GM21737 (cell line): ENCODE results near the gene TNS1.

ENCODE experiments used
- ATAC-seq: cut with Tn5 transposase; IDR thresholded peaks from one replicate; pipeline ENCODE4 v1.9.1; 2021; ENCODE audit warnings: mild to moderate bottlenecking, moderate library complexity; ENCODE audit not compliant: unreplicated experiment

Gene TNS1

DNA sequence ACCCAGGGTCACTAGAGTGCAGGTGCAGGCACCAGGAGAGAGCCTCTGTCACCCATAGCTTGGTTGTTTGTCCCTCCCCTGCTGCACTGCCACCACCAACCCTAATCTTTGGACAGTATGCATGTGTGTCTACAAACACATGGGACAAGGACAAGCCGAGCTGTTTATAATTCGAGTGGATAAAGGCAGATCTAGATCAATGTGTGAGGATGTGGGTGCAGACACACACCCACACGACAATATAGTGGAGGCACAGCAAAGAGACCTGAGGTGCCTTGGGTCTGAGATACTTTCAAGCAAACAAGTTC is 199.2 kb downstream of the TNS1 start:
- no peak for ATAC-seq

DNA sequence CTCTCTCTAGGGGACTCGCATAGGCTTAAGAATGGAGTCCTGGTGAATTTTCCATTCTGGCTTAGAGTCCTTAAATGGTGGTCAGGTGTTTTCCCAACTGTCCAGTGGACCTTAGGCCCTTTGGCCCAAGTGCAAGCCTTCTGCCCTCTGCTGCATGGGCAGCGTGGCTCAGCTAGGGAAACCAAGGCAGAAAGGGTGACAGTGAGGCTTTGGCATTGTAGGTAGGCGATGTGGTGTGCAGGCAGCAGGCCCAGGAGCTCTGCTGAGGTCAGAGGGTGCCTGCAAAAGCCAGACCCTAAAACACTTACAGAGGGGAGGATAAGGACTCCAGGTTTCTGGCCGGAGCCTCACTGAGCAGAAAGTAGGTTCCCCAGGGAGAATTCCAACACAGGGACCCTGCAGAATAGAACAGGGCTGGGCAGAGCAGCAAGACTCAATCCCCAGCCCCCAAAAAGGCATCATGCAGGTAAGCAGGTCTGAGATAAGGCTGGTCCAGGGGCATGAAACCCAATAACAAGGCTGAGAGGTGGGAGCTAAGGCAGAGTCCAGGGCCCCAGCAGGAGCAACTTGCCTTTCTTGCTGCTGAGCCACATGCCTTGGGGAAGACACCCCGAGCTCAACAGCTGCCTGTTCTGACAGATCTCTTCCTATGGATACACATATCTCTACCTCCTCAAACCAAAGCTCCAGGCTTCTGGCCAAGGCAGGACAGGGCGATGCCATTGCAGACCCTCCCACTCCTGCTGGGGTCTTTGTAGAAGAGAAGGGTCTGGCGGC is 199.7 kb downstream of the TNS1 start:
- ATAC-seq, result no peak

DNA sequence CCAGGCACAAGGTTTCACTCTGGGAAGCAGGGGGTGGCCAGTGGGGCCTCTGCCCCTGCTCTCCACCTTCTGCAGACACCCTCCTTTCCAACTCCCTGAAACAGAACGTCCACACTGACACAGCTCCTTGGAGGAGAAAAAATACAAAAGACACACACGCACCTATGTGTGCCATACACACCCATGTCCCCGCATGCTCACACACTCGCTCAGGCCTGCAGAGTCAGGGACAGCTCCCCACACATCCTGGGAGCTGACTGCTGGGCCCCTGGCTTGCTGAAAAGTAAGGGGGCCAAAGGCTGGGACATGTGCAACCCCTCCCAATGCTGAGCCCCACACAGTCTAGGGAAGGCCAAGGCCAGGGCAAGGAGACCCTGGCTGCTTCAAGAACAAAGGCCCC is 200.5 kb downstream of the TNS1 start:
- ATAC-seq, result no peak

DNA sequence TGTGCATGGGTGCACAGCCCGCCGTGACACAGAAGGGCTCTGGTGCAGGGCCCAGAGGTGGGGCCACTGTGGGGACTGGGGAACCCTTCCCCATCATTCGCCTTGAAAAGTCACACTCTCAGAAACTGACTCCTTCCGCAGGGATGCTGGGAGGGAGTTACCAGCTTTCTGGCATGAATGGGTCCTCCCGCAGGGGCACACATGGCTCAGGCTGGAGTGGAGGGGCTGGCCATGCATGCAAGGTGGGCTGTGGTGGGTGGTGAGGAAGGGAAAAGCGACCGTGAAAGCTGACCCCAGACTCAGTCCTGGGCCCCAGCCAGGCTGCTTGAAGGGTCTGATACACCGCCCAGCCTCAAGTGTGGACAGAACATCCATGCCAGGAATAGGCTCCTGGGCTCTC is 201.1 kb downstream of the TNS1 start:
- no peak for ATAC-seq

DNA sequence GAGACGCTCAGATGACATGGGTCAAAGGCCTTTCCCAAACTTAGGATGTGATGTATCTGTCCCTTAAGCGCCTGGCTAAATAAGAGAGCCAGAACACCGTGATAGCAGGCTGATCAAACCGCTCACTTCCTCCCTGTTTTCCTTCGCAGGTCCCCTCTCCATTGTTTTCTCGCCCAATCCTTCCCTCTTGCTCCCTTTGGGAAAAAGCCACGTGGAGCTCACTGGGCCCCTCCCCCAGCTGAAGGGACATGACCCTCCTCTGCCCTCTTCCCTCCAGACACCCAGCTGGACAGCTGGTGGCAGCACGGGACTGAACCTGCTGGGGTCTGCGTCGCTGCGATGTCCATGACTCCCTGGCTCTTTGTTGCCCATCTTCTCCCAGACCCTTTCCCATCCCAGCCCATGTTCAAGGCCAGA is 201.7 kb downstream of the TNS1 start:
- no peak for ATAC-seq

GRCh38 chr2:217800433-217801114 is 202.2 kb downstream of the TNS1 start:
- no peak for ATAC-seq

DNA sequence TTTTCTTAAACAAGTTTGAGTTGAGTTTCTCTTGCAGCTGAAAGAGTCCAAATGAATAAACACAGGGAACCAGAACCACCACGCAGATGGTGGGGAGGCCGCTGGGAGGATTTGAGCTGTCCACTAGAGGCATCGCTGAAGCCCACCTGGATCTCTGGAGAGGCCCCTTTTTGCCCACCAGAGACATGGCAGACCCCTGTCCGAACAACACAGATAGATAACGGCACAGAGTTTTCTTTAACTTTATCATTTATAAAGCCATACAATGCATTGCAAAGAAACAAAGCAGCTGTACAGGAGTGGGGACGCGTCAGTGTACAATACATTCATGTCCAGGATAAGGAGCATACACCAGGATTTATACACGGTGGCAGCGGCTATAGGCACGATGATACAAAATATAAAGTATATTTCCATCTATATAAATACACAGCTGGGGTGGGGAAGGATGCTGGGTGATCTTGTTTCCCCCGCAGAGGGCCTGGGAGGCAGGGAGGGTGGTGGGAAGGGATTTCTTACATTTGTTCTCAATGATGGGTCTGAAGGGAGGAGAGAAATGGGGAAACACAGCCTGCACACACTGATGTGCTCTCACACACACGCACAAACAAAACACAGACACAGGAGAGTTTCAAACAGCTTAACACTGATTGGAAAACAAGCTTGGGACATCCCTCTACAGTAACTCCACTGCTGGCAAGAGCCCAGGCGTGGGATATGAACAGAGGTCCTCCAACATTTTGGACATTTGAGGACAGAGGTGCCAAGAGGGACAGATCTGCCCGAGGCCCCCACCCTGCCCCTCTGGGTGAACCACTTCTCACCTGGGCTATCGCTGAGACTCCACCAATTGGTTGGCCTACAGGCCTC is 203.0 kb downstream of the TNS1 start:
- no peak for ATAC-seq

DNA sequence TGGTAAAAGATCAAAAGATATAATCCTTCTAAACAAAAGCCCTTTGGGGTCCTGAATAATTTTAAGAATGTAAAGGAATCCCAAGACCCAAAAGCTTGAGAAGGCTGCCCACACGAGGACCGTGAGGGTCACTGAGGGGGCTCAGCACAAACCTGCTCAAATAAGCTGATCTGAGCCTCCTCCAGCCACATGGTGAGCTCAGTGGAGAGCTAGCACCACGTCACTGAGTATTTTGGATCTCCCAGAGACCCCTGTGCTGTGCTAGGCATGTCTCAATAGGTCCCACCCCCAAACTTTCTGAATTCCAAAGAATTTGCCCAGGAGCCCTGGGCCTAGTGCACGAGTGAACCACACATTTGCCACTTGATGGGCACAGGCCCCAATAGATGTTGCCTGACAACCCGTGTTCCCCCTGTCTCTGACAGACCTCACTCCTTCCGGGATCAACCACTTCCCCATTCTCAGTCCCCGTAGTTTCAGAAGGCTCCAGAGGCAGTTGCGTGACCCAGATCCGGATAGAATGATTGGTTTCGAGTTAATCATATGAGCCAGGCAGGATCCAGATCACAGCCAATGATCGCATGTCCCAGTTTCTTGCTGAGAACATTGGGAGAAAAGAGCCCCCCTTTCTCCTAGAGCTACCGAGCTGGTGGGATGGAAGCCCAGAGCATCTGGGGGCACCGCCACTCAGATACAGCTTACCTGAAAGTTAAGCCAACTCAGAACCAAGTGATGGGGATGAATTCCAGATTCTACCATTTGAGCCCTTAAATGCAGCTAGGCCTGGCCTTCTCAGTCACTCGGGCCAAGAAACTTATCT is 203.8 kb downstream of the TNS1 start:
- no peak for ATAC-seq

GRCh38 chr2:217798191-217798590 is 204.6 kb downstream of the TNS1 start:
- no peak for ATAC-seq

DNA sequence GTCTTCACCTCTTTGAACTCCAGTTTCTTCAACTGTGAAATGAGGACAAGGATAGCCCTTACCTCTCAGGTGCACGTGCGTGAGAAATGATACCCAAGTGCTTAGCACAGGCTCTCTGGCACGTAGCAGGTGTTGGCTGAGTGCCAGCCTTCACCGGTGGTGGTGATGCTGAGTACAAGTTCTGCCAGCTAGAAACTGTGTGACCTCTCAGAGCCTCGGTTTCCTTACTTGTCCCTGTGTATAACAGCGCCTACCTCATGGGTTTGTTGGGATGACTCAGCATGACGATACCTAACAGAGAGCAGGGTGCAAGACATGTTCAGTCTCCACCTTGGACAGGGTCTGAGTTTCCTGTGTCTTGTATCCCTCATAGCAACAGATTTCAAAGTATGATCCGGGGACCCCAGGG is 205.1 kb downstream of the TNS1 start:
- ATAC-seq, result no peak

DNA sequence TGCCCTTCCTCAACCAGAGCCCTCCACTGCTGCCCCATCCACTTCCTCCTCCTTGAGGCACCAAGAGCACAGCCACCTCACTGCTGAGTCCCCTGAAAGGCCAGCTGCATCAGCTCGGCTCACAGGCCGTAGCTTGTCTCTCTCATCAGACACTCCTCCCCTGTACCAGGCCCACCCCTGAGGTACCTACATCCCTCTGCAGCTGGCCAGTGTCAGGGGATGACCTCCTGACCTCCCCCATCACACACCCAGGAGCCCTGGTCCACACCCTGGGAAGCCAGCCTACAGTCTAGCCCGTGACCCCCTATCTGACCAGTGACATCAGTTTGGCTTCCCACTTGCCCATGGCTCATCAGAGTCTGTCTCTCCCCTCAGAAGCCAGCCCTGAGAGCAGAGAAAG is 205.6 kb downstream of the TNS1 start:
- no peak for ATAC-seq

- ATAC-seq, result no peak
Measured at GRCh38 chr2:217795706-217796465, 206.9 kb downstream of the TNS1 start.

- ATAC-seq, result no peak
Measured at GRCh38 chr2:217795067-217795466, 207.7 kb downstream of the TNS1 start.

GRCh38 chr2:217794133-217794986 is 208.4 kb downstream of the TNS1 start:
- ATAC-seq, result no peak

GRCh38 chr2:217793566-217794132 is 209.1 kb downstream of the TNS1 start:
- ATAC-seq, result no peak

GRCh38 chr2:217792626-217793527 is 209.9 kb downstream of the TNS1 start:
- ATAC-seq, result no peak

DNA sequence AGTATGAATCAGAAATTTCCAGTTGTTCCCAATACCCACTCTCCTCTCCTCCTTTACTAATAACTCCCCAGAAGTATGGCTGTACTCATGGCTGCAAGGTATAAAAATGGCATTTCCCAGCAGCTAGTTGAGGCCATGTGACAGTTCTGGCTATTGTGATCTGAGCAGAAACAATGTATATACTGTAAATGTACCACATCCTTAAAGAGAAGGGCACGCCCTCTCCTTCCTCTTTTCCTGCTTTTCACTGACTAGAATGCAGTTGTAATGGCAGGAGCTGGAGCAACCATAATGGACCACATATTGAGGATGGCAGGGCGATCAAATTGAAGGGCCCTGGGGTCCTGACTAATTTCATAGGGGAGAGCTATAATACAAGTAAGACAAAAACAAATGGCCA is 211.2 kb downstream of the TNS1 start:
- no peak for ATAC-seq
